Hepatocyte (in vitro differentiated cells): Measurements from ENCODE around the gene FCER2.

ENCODE experiments used
- CTCF ChIP-seq: fragments of 200-600 bp; sonication (generic); IDR thresholded peaks from 2 replicates; pipeline ENCODE4 v1.5.1; 2016; ENCODE audit warnings: antibody characterized with exemption, mild to moderate bottlenecking; ENCODE audit not compliant: poor library complexity
- EZH2phosphoT487 ChIP-seq: fragments of 200-600 bp; sonication (generic); IDR thresholded peaks from one replicate; pipeline ENCODE4 v1.6.1; 2018; ENCODE audit warnings: antibody characterized with exemption, mild to moderate bottlenecking, low read depth, moderate library complexity; ENCODE audit not compliant: unreplicated experiment, severe bottlenecking

GRCh38 chr19:7734220-7735203 is 32.6 kb upstream of the FCER2 start:
- TF ChIP-seq CTCF = no peak
- no peak for TF ChIP-seq EZH2phosphoT487
